Gastrocnemius medialis (tissue), 4 donors: ENCODE data around the gene VAMP4.

ENCODE experiments used
- CTCF ChIP-seq, 5 experiments: fragments of 450-650 bp in 3 of 5; fragments of 200-600 bp in 2 of 5; sonication (generic) in 2 of 5; IDR thresholded peaks in 4 of 5; conservative IDR thresholded peaks in 1 of 5; 1 replicate in 4 of 5; 2 replicates in 1 of 5; pipeline ENCODE4 v1.5.1; 2016 to 2019; ENCODE audit warnings: antibody characterized with exemption in 5 of 5, mild to moderate bottlenecking in 3 of 5, moderate library complexity in 3 of 5
- POLR2A ChIP-seq, 2 donors: fragments of 450-650 bp; IDR thresholded peaks; one replicate each; pipeline ENCODE4 v1.6.1; 2017; ENCODE audit warnings: antibody characterized with exemption in 2 of 2, mild to moderate bottlenecking in 2 of 2, moderate library complexity in 2 of 2

DNA sequence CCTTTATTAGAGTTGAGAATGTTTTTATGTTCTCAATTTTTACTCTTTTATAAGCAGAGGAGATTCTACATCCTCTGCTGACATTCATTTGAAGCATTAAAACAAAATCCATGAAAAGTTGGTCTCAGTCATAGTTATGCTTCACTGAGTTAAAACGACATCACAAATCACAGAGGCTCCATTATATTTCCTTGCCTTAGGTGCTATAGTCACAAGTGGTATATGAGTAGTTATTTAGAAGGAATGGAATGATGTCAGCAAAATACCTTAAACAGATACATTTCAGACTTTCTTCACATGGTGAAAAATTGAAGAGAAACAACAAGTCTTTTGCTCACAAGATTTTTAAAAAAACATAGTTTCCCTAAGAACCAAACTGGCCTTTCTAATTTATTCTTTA lies 27.9 kb upstream of the VAMP4 start:
- TF ChIP-seq POLR2A (IDR thresholded peaks at IDR 0.05) (no peak), CTCF (IDR thresholded peaks at IDR 0.05 in 4 of 5, conservative IDR thresholded peaks at IDR 0.05 in 1 of 5) (no peak)
